K562 (cell line): Measurements from ENCODE around the gene CLIP2. TPM values are rescaled to one million over a fixed set of nuclear protein-coding genes. Genes with fewer than 3 reads are reported as not detected.

Experiments
- ATAC-seq: fragments of 200-7000 bp; cut with Tn5 transposase; 3 replicates; pipeline ENCODE4 v1.9.1; 2020; ENCODE audit warnings: moderate library complexity
- BruUV-seq: library from RNA; stranded (reverse); fragments of 400-500 nt; replicated peaks from 2 replicates; lab custom pipeline; 2021; lab: Mats Ljungman, UMichigan
- CTCF ChIA-PET: fragments of 300-600 bp; formaldehyde crosslinking; extraction: SDS; loops from one replicate; lab custom pipeline; 2021; ENCODE audit warnings: low intra/inter-chr PET ratio; lab: Yijun Ruan, JAX
- POLR2A ChIA-PET: fragments of 300-600, 350-650 bp; sonication (Branson Sonifier 250); formaldehyde crosslinking; extraction: SDS; loops from one replicate; lab custom pipeline; 2021; ENCODE audit warnings: antibody characterized with exemption, inconsistent platforms; lab: Yijun Ruan, JAX
- DNase-seq, 4 experiments: peaks; one replicate each; pipeline versions ENCODE4 v3.0.0 to v3.0.0-alpha.2; 2011 to 2018; ENCODE audit warnings: low spot score in 3 of 4, mixed read lengths in 3 of 4; ENCODE audit errors: extremely low read depth in 1 of 4
- FAIRE-seq: peaks from 2 replicates; lab custom pipeline; 2011; peaks lifted over from hg19 to GRCh38; lab: Jason Lieb, UNC
- H2AFZ ChIP-seq: 2 replicates; pipeline ENCODE4 v1.6.0; 2011; ENCODE audit warnings: low read depth, low read length, control low read depth, inconsistent platforms
- H3K27ac ChIP-seq: fragments of 200-600 bp; 3 replicates; pipeline ENCODE4 v1.8.0; 2011; ENCODE audit warnings: low read depth, mild to moderate bottlenecking, control low read depth, inconsistent platforms, low read length, moderate library complexity, mixed read lengths; ENCODE audit errors: extremely low read depth
- H3K27me3 ChIP-seq, 2 experiments: fragments of 300-600 bp in 1 of 2; 2 replicates in 1 of 2; 3 replicates in 1 of 2; pipeline versions ENCODE4 v1.6.0 to v1.8.0; 2011; ENCODE audit warnings: inconsistent platforms in 2 of 2, low read length in 2 of 2, mild to moderate bottlenecking in 1 of 2, mixed read lengths in 1 of 2, moderate library complexity in 1 of 2; ENCODE audit not compliant: control insufficient read depth in 2 of 2, insufficient read depth in 2 of 2
- H3K36me3 ChIP-seq: fragments of 300-600 bp; 3 replicates; pipeline ENCODE4 v1.8.0; 2011; ENCODE audit warnings: mild to moderate bottlenecking, low read length, inconsistent platforms; ENCODE audit not compliant: control insufficient read depth, insufficient read depth
- H3K4me1 ChIP-seq, 2 experiments: fragments of 200-600 bp in 1 of 2; replicated peaks in 1 of 2; 2 replicates in 1 of 2; 3 replicates in 1 of 2; pipeline versions ENCODE4 v1.5.1 to v1.8.0; 2011; ENCODE audit warnings: inconsistent platforms in 2 of 2, low read length in 2 of 2, mild to moderate bottlenecking in 1 of 2, mixed read lengths in 1 of 2, moderate library complexity in 1 of 2; ENCODE audit not compliant: control insufficient read depth in 2 of 2, insufficient read depth in 2 of 2
- H3K4me2 ChIP-seq: 2 replicates; pipeline ENCODE4 v1.6.1; 2011; ENCODE audit warnings: low read length, control low read depth, inconsistent platforms, mixed read lengths; ENCODE audit not compliant: insufficient read depth
- H3K4me3 ChIP-seq: fragments of 200-600 bp; sonication (generic), shearing (Covaris generic); 2 replicates; pipeline ENCODE4 v1.5.1; 2016; ENCODE audit warnings: control low read depth, inconsistent platforms
- H3K79me2 ChIP-seq: fragments of 200-600 bp; 3 replicates; pipeline ENCODE4 v1.8.0; 2011; ENCODE audit warnings: low read length, inconsistent platforms; ENCODE audit not compliant: control insufficient read depth, insufficient read depth
- H3K9ac ChIP-seq, 2 experiments: 2 replicates each; pipeline versions ENCODE4 v1.6.0 to v1.6.1; 2011; ENCODE audit warnings: low read depth in 2 of 2, low read length in 2 of 2, control low read depth in 1 of 2, inconsistent platforms in 1 of 2, mild to moderate bottlenecking in 1 of 2, mixed read lengths in 1 of 2; ENCODE audit not compliant: insufficient read depth in 1 of 2
- H3K9me1 ChIP-seq: one replicate; pipeline ENCODE4 v1.6.0; 2011; ENCODE audit warnings: inconsistent platforms, mild to moderate bottlenecking, low read length, moderate library complexity; ENCODE audit not compliant: control insufficient read depth, insufficient read depth
- H3K9me3 ChIP-seq: replicated peaks from 2 replicates; pipeline ENCODE4 v1.5.1; 2011; ENCODE audit warnings: low read depth, low read length, inconsistent platforms; ENCODE audit not compliant: control insufficient read depth, insufficient read depth
- H4K20me1 ChIP-seq: replicated peaks from 2 replicates; pipeline ENCODE4 v1.6.1; 2011; ENCODE audit warnings: low read length, inconsistent platforms, mixed read lengths; ENCODE audit not compliant: control insufficient read depth, insufficient read depth
- DIDO1 ChIP-seq: fragments of 450-650 bp; IDR thresholded peaks from 2 replicates; pipeline ENCODE4 v1.6.1; 2016; ENCODE audit warnings: low read depth, missing biosample characterization, missing genetic modification characterization
- E2F8 ChIP-seq: fragments of 450-650 bp; IDR thresholded peaks from 2 replicates; pipeline ENCODE4 v1.7.1; 2018; ENCODE audit warnings: mild to moderate bottlenecking, low read depth; ENCODE audit not compliant: partially characterized antibody
- HNRNPLL ChIP-seq: fragments of 200-400 bp; formaldehyde crosslinking; IDR thresholded peaks from 2 replicates; pipeline ENCODE4 v1.6.1; 2017; ENCODE audit warnings: low read length, low read depth, mild to moderate bottlenecking; ENCODE audit not compliant: poor library complexity, severe bottlenecking
- NFIC ChIP-seq: fragments of 450-650 bp; IDR thresholded peaks from 2 replicates; pipeline ENCODE4 v1.6.1; 2017; ENCODE audit warnings: mild to moderate bottlenecking, inconsistent platforms
- RBFOX2 ChIP-seq: fragments of 200-400 bp; formaldehyde crosslinking; IDR thresholded peaks from 2 replicates; pipeline ENCODE4 v1.6.1; 2017; ENCODE audit warnings: low read depth, mild to moderate bottlenecking, low read length, moderate library complexity
- ZZZ3 ChIP-seq: fragments of 450-650 bp; IDR thresholded peaks from 2 replicates; pipeline ENCODE4 v1.6.1; 2016; ENCODE audit warnings: antibody characterized with exemption, mild to moderate bottlenecking, moderate library complexity
- WGBS: fragments of 100-300 bp; shearing (Covaris generic); methylation state at CpG from one replicate; pipeline ENCODE4 v1.1.6; 2016; ENCODE audit warnings: low coverage, mixed read lengths; ENCODE audit not compliant: insufficient coverage; ENCODE audit errors: missing lambda C conversion rate; 5-methylcytosine and 5-hydroxymethylcytosine counted together
- in situ Hi-C: fragments of 300-500 bp; cut with MboI; formaldehyde crosslinking; loops from 4 replicates; pipeline ENCODE4 v1.15.0; 2018; ENCODE audit warnings: inconsistent platforms, mixed read lengths
- intact Hi-C: fragments of 100-400 bp; cut with micrococcal nuclease; formaldehyde crosslinking; loops from 2 replicates; pipeline ENCODE4 v1.14.2; 2022
- polyA plus RNA-seq, 8 experiments: library from polyadenylated mRNA; depleted of rRNA in 4 of 8; stranded (reverse) in 5 of 8; unstranded in 3 of 8; fragments of >200 nt; fragmentation: Nextera tagmentation in 2 of 8; fragmentation: Illumina TruSeq in 1 of 8; extraction: Ambion mirVana in 2 of 8; extraction: Trizol in 1 of 8; gene quantifications; 2 replicates each; pipeline versions ENCODE4 v1.2.1 to v1.2.3, GENCODE V29; 2011 to 2014; ENCODE audit warnings: inconsistent platforms in 1 of 8, missing spikeins in 1 of 8
- total RNA-seq, 7 experiments: library from RNA; depleted of rRNA in 6 of 7; stranded (reverse); fragments of >200 nt in 6 of 7; fragmentation: Illumina TruSeq in 2 of 7; extraction: Trizol in 2 of 7; gene quantifications; 2 replicates each; pipeline versions ENCODE4 v1.2.1 to v1.2.3, GENCODE V29; 2011 to 2021; ENCODE audit warnings: low replicate concordance in 1 of 7

The CLIP2 gene
- total and polyA plus RNA-seq, 9 of the 15 experiments (the other 6 are each of a cell fraction or from before 2014, with no cell fraction given), result 0.07 to 5.4 (median 2.1) TPM

GRCh38 chr7:74454021-74454924, 165.1 kb downstream of the CLIP2 start (continued):
- TF ChIP-seq HNRNPLL, result no peak
- TF ChIP-seq, all 486 proteins: peak for 16

- Histone ChIP-seq H3K4me3 (peak overlapping the region; percentile 94), H3K4me2 (peak overlapping the region; percentile 55), H3K27me3 (no peaks in the 10 kb centered on the region)
Measured at GRCh38 chr7:74454925-74455288, 165.7 kb downstream of the CLIP2 start.

More at GRCh38 chr7:74454925-74455288, 165.7 kb downstream of the CLIP2 start:
- no peaks in the 10 kb centered on the region for H3K9me3 ChIP-seq
- ChIA-PET POLR2A (no interaction called here), CTCF (no interaction called here)
- FAIRE-seq, result no peak
- TF ChIP-seq ZZZ3 (no peak), NFIC (peak; percentile 45), RBFOX2 (0 out of 2 replicates have a peak, but pooled peaks have one; percentile 42), E2F8 (no peak), DIDO1 (tag) (no peak)
- H2AFZ ChIP-seq, result no peak overlapping the region
- H3K79me2 ChIP-seq, result peaks cover 44% of the 10 kb centered on the region
- H3K36me3 ChIP-seq, result peaks cover 3% of the 10 kb centered on the region; the same call in 2 of the 3 replicates
- BruUV-seq, result no TSS peak
- H3K27ac ChIP-seq, result no peak overlapping the region
- no peaks in the 10 kb centered on the region for H3K9me1 ChIP-seq
- H4K20me1 ChIP-seq, result no peaks in the 10 kb centered on the region; the same call in 1 of the 2 replicates
- H3K4me1 ChIP-seq, result peaks cover 24 to 44% of the 10 kb centered on the region in 2 experiments
- 82% methylated on average over 10 of the region's 11 CpGs for WGBS
- peak overlapping the region; percentile 32 to 94; a peak in 3 of 4 replicates for H3K9ac ChIP-seq
- in situ Hi-C loops, result no loop called here
- no peak for DNase-seq
- intact Hi-C loops, result loop anchor here (10.0 kb wide), 2 partner anchors 110 to 200 kb away; partner anchors contain the start of gene GTF2I
- ATAC-seq, result no peak
